GM12892 (cell line): ENCODE data around the gene ZNF805. TPM values are rescaled to one million over a fixed set of nuclear protein-coding genes. Genes with fewer than 3 reads are reported as not detected.
"Not testable (repeated sequence)": the region's sequence is repeated elsewhere in the genome, so short reads cannot be mapped to it uniquely, and the experiment has no call there.

Experiments used
- DNase-seq: peaks from one replicate; pipeline ENCODE4 v3.0.0; 2011; ENCODE audit not compliant: insufficient read length
- FAIRE-seq: peaks from 2 replicates; lab custom pipeline; 2011; peaks lifted over from hg19 to GRCh38; lab: Jason Lieb, UNC
- POLR2A ChIP-seq: IDR thresholded peaks from 2 replicates; pipeline ENCODE4 v1.6.1; 2011; ENCODE audit warnings: low read depth, low read length, control low read depth
- POLR2AphosphoS5 ChIP-seq: IDR thresholded peaks from 2 replicates; pipeline ENCODE4 v1.6.1; 2011; ENCODE audit warnings: low read depth, low read length, control low read depth
- TAF1 ChIP-seq: IDR thresholded peaks from 2 replicates; pipeline ENCODE4 v1.6.1; 2011; ENCODE audit warnings: low read depth, mild to moderate bottlenecking, control low read depth, low read length, borderline replicate concordance
- polyA plus RNA-seq: library from polyadenylated mRNA; unstranded; fragments of >200 nt; gene quantifications from one replicate; pipeline ENCODE4 v1.2.1, GENCODE V29; 2012; ENCODE audit warnings: missing spikeins, inconsistent platforms; ENCODE audit not compliant: missing spikeins

The ZNF805 gene
- polyA plus RNA-seq: 3.2 TPM

DNA sequence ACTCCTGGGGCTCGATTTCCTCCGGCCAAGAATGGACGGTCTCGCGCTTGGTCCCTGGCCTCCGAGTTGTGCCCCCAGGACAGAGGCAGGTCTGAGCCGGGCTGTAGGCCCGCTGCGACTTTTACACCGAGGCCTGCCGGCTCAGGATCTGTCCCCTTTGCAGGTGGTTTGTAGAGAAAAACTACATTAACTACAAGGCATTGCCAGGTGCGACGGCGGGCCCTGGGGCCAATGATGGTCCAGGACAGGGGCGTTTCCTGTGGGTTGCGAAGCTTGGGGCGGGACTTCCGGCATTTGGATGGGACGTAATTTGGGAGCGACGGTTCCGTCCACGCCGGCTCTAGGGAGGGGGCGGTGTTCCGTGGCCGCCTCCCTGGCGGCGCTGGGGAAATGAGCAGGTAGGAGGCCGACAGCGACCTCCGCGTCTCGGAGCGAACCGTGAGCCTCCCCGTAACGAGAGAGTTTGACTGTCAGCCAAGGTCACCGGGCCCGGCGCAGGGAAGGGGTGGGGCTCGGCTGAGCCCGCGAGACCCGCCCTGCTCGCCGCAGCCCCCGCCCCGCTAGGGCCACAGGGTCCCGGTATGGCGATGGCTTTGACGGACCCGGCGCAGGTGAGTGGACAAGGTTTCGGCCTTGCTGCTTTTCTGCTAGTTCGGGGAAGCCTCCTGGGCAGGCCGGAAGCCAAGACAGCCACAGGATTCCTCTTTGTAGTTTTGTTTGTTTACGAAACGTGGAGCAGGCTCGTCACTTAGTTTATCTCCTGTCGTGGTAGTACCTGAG lies at the start of gene ZNF805:
Gene ZNF805, plus strand, starts transcription at position 322 of the 780 bp plus-strand sequence. Its CDS starts 260 bp downstream, at position 582.
- DNase-seq (peak; percentile 95), FAIRE-seq (peak; percentile 99)
- TF ChIP-seq POLR2AphosphoS5 (peak; percentile 62; the same call in 1 of the 2 replicates), TAF1 (no peak), POLR2A (peak; percentile 73; the same call in 1 of the 2 replicates)

DNA sequence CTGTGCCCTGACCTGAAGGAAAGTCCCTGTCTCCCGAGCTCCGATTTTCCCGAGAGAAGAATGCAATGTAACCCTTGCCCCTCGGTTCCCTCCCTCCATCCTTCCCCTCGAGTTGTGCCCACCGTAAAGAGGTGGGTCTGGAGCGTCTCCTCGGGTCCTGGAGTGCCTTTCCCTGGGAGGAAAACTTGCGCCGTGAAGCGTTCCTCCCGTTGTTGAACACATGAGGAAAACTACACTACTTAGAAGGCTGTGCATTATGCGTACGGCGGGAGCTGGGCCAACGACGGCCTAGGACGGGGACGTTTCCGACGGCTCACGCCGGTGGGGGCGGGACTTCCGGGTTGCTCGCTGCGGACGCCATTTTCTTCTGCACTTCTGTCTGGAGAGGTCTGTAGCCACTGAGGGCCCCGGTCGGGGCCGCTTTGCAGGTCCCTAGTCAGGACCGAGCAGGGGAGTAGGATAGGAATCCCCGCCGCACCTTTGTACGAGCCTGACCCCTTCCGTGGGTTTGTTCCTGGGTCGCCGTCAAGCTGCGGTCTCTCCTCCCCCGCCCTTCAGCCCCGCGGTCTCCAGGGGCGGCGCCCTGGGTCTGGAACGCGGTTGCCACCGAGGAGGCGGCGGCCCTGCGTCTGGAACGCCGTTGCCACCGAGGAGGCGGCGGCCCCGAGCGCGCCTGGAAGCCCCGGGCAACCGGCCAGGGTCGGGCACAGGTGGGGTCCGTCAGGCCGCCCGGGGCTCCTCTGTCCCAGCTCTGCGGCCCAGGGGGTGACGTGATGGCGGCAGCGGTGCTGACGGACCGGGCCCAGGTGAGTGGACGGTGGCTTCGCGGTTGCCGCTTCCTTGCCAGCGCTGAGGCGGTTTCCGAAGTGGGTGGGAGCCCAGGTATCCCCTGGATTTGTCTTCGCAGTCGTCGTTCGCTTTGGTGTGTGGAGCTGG lies 49.0 kb upstream of the ZNF805 start, which contains the start of gene ZNF264:
Gene ZNF264, plus strand, starts transcription at position 360 of the 936 bp plus-strand sequence. Its CDS starts 414 bp downstream, at position 774.
- FAIRE-seq: peak; percentile 94
- DNase-seq: peak; percentile 83
- TF ChIP-seq TAF1 (peak; percentile 53; the same call in 1 of the 2 replicates), POLR2AphosphoS5 (peak; percentile 87), POLR2A (peak; percentile 85)

DNA sequence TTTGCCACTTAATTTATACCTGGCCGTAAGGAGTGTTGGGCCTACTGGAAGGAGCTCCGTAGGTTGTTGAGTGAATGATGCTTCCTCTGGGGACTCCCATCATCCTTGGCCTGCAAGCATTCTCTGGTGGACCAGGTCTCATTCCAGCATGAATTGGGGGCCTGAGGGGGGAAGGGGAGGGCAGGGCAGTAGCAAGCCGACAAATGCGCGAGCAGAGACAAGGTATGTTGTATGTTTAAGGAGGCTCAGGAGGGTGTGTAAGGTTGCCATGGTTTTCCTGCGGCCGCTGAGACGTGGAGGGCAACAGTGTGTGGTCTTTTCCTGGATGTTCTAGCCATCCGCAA lies 48.4 kb upstream of the ZNF805 start:
- TF ChIP-seq TAF1 (no peak), POLR2AphosphoS5 (no peak), POLR2A (no peak)
- FAIRE-seq (no peak), DNase-seq (no peak)

DNA sequence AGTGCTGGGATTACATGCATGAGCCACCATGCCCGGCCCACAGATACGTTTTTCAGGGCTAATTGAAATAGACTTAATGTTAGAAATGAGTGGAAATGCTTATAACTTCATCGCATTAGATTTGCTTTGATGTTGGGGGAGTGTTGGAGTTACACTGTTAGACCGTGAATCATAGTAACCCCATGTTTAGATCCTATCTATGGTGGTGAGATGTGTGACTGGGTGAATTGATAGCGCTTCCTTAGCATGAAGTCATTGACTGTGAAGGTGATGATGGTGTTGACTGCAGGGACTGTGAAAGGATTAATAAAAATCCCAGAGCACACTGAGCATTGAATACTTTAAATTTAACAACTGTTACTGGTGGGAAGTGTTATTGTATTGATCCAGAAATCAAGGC lies 47.4 kb upstream of the ZNF805 start:
- FAIRE-seq: no peak
- no peak for DNase-seq
- TF ChIP-seq POLR2A (no peak), POLR2AphosphoS5 (no peak), TAF1 (no peak)

DNA sequence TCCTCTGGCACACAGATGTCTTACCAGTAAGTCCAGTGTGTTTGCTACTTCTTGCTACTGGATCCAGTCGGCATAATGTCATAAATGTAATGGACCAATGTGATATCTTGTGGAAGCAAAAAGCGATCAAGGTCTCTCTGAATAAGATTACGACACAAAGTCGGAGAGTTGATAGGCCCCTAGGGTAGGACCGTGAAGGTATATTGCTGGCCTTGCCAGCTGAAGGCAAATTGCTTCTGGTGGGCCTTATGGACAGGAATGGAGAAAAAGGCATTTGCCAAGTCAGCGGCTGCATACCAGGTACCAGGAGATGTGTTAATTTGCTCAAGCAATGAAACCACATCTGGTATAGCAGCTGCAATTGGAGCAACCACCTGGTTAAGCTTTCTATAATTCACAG lies 42.6 kb upstream of the ZNF805 start:
- not testable (repeated sequence) for DNase-seq, FAIRE-seq

DNA sequence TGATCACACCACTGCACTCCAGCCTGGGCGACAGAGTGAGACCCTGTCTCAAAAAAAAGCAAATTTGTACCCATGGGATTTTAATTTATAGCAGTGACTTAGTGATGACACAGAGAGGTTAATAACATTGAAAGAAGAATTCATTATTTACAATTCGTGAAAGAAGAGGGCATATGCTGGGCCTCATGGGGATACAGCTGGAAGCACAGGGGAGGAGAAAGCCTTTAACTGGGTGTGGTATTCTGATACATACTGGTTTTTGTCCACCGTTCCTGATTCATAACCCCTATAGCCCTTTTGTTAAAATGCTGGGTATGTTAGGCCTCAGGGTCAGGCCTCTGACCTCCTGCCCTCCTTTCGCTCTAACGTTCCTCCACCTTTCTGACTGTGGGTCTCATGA lies 38.3 kb upstream of the ZNF805 start:
- no peak for FAIRE-seq
- TF ChIP-seq TAF1: no peak
- TF ChIP-seq POLR2A: no peak
- no peak for TF ChIP-seq POLR2AphosphoS5
- DNase-seq: no peak

DNA sequence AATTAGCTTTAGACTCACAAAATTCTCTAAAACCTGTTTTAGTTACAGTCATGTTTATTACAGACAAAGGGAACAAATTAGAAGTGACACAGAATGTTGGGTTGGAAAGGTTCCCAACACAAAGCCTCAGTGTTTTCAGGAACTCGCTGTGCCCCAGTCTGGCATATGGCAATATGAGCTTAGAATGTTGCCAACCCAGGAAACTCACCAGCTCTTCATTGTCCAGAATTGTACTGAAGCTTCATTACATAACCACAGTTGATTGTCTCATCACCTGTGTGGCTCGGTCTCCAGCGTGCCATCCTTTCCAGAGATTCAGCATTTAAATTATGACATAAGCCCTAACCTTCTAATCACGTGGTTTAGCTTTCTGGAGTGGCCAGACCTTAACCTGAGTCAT lies 30.1 kb upstream of the ZNF805 start:
- no peak for FAIRE-seq
- no peak for DNase-seq
- TF ChIP-seq POLR2A (no peak), POLR2AphosphoS5 (no peak), TAF1 (no peak)

DNA sequence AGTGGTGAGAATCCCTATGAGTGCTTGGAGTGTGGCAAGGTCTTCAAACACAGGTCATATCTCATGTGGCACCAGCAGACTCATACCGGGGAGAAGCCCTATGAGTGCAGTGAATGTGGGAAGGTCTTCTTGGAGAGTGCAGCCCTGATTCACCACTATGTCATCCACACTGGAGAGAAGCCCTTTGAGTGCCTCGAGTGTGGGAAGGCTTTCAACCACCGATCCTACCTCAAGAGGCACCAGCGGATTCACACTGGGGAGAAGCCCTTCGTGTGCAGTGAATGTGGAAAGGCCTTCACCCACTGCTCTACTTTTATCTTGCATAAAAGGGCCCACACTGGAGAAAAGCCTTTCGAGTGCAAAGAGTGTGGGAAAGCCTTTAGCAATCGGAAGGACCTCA lies 28.3 kb upstream of the ZNF805 start:
- no peak for DNase-seq
- no peak for TF ChIP-seq TAF1
- no peak for TF ChIP-seq POLR2A
- no peak for TF ChIP-seq POLR2AphosphoS5
- FAIRE-seq: no peak

DNA sequence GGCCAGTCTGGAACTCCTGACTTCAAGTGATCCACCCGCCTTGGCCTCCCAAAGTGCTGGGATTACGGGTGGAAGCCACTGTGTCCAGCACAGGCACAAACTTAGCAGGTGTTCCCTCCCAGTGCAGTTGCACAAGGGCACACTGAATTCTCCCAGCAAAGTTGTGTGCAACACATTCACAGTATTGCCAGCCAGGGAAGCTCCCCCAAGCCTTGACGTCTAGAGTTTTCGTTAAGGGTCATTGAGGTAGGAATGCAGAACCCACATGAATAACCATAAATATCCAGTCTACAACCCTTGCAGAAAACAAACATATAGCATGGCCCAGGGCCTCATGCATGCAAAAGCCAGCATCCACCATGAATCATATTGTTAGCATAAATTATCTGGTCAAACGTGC lies 12.9 kb upstream of the ZNF805 start:
- DNase-seq (no peak), FAIRE-seq (no peak)
- TF ChIP-seq POLR2A (no peak), TAF1 (no peak), POLR2AphosphoS5 (no peak)

DNA sequence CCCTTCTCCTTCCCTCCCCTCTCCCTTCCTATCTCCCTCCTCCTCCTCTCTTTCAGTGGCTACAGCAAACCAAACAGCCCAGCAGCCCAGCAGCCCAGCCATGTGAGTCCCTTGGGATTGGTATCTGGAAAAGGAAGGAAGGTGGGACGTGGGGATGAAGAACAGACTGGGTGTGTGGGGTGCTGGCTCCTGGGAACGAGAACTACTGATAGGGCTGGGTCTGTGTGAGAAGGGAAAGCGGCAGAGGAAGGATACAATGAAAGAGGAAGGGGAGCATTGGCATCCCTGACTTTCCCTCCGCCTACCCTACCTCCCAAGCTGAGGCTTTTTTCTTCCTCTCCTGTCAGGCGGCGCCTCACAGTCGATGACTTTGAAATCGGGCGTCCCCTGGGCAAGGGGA lies 8.7 kb upstream of the ZNF805 start:
- DNase-seq (no peak), FAIRE-seq (no peak)
- TF ChIP-seq TAF1 (no peak), POLR2AphosphoS5 (no peak), POLR2A (no peak)

DNA sequence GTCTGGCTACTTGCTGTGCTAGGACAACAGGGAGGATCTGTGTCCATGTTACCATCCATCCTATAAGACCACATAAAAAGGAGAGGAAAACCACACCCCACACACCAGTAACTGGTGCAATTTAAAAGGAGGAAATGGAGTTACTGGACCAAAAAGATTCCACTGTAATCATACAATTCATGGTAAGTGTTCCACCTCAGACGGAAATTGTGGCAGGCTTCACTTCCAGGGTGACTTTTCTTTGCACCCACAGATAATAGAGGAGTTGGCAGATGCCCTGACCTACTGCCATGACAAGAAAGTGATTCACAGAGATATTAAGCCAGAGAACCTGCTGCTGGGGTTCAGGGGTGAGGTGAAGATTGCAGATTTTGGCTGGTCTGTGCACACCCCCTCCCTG lies 7.2 kb upstream of the ZNF805 start:
- DNase-seq (no peak), FAIRE-seq (no peak)
- TF ChIP-seq POLR2A (no peak), POLR2AphosphoS5 (no peak)
